MV-4-11 (cell line): ENCODE measurements around the gene DAND5.
"Not testable (repeated sequence)": the region's sequence is repeated elsewhere in the genome, so short reads cannot be mapped to it uniquely, and the experiment has no call there.

Source experiments
- DNase-seq: peaks from one replicate; lab custom pipeline; 2025; lab: John Stamatoyannopoulos, UW

Gene DAND5

DNA sequence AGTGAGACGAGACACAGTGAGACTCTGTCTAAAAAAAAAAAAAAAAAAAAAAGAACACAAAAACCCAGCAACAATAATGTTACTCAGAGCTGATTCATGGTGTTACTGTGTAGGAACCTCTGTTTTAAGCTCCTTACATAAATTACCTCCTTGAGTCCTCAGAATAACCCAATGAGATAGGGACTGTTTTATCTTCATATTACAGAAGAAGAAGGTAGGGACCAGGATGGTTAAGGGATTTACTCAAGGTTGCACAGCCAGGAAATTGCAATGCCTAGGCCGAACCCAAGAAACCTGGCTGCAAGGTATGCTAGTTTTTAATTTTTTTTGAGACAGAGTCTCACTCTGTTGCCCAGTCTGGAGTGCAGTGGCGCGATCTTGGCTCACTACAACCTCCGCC lies 1.5 kb upstream of the DAND5 start:
- DNase-seq: no peak

- DNase-seq: no peak
These were observed 869 bp downstream of the DAND5 start for GRCh38 chr19:12970070-12970820.

DNA sequence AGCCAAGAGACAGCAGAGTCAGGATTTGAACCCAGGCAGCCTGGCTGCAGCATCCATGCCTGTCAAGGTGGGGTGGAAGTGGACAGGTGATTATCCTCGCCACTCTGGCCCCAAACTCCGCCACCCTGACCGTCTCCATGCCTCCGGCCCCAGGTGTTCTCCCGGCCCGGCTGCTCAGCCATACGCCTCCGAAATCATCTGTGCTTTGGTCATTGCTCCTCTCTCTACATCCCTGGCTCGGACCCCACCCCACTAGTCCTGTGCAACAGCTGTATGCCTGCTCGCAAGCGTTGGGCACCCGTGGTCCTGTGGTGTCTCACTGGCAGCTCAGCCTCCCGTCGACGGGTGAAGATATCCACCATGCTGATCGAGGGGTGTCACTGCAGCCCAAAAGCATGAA lies 3.9 kb downstream of the DAND5 start:
- no peak for DNase-seq

GRCh38 chr19:12974301-12975220 lies 5.2 kb downstream of the DAND5 start:
- DNase-seq: peak; percentile 14

DNA sequence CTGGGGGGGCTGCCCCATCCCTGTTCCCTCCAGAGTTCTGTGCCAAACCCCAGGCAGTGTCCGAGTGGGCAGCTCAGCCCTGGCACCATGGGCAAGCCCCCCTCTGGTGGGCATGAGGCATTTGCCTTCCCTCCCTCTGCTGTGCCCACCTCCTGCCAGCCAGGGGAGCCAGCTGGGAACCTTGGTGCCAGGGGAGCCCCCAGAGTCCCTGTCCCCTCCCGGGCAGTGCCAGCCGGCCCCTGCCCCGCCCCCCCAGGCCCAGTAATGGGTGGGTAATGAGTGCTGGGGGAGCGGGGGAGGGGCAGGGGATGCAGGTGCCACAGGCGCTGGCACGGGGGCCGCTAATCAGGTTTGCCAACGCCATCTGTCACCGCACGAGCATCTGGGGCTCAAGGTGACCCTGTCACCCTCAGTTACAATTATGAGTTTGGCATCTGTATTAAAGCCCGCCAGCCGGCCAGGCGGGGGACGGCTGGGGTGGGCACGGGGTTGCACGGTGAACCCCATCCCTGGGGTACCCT lies 5.9 kb downstream of the DAND5 start:
- no peak for DNase-seq

DNA sequence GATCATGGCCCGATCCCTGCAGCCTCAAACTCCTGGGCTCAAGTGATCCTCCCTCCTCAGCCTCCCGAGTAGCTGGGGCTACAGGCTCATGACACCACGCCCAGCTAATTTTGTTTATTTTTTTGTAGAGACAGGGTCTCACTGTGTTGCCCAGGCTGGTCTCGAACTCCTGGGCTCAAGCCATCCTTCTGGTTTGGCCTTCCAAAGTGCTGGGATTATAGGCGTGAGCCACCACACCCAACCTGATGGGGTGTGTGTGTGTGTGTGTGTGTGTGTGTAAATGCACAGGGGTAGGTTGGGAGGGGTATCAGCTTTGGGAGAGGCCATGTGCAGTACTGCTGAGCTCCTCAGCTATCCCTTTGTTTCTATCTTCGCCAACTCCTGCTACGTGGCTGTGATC lies 6.7 kb downstream of the DAND5 start:
- not testable (repeated sequence) for DNase-seq

- DNase-seq: no peak
These were observed 10.6 kb downstream of the DAND5 start for GRCh38 chr19:12979974-12980373.

DNA sequence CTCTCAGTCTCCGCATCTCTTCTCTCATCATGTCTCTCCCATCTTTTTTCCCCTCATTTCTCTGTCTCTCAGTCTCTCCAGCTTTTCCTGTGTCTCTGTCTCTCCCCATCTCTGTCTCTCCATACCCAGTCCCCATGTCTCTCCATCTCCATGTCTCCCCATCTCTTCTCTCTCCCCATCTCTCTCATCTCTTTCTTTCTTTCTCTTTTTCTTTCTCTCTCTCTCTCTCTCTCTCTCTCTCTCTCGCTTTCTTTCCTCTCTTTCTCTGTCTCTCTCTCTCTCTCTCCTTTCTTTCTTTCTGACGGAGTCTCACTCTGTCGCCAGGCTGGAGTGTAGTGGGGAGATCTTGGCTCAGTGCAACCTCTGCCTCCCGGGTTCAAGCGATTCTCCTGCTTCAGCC lies 13.3 kb downstream of the DAND5 start:
- DNase-seq: no peak

DNA sequence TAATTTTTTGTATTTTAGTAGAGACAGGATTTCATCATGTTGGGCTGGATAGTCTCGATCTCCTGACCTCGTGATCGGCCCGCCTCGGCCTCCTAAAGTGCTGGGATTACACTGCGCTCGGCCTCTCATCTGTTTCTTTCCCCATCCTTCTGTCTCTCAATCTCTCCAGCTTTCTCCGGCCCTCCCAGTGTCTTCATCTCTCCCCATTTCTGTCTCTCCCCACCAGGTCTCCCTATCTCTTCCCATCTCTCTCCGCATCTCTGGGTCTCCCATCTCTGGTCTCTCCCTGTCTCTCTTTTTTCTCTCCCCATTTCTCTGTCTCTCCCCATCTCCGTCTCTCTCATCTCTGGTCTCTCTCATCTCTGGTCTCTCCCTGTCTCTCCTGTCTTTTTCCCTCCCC lies 13.7 kb downstream of the DAND5 start:
- no peak for DNase-seq

- peak; percentile 65 for DNase-seq
These were observed 14.3 kb downstream of the DAND5 start for GRCh38 chr19:12983542-12984142.

GRCh38 chr19:12984143-12984627 lies 14.8 kb downstream of the DAND5 start:
- no peak for DNase-seq

DNA sequence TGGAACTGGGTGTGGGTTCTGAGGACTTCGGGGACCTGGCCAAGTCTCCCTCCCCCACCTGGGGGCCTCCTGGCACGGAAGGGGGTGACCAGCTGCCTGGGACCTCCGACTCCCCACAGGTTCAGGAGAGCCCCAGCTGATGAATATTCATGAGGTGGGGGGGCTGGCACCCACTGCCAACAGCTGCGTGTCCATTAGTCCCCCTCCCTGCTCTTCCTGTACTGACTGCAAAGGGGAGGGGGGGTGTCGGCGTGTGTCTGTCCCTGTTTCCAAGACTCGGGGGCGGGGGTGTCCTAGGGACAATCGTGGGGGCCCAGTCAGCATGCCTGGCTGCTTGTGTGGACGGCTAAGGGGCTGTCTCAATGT lies 15.3 kb downstream of the DAND5 start:
- DNase-seq: no peak

- DNase-seq: peak; percentile 80
These were observed 15.8 kb downstream of the DAND5 start for GRCh38 chr19:12985049-12985776.

DNA sequence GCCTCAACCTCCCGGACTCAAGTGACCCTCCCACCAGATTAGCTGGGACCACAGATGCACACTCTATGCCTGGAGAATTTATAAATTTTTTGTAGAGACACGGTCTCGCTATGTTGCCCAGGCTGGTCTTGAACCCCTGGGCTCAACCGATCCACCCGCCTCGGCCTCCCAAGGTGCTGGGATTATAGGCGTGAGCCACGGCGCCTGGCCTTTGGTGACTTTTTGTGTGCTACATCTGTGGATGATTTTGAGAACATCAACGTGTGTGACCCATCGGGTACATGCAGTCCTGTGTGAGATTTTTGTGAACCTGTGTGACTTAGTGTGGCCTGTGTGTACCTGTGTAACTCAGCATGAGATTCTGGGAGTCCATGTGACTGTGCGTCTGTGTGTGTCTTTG lies 17.4 kb downstream of the DAND5 start:
- no peak for DNase-seq

DNA sequence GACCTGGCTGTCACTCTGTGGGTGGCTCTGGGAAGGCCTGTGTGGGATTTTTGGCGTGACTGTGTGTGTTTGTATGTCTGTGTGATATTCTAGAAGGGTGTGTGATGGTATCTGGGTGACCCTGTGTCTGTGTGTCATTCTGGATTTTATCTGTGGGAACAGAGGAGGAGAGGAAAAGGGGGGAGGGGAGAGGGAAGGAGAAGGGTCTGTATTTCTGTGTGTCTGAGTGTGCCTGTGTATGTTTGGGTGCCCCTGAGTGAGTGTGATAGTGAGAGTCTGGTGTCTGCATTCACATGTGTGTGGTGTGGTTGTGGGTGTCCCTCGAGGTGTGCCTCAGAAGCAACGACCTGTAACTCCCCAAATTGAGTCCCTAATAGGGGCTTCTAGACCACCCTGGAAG lies 17.8 kb downstream of the DAND5 start:
- no peak for DNase-seq

GRCh38 chr19:12987781-12988180 lies 18.4 kb downstream of the DAND5 start:
- no peak for DNase-seq

DNA sequence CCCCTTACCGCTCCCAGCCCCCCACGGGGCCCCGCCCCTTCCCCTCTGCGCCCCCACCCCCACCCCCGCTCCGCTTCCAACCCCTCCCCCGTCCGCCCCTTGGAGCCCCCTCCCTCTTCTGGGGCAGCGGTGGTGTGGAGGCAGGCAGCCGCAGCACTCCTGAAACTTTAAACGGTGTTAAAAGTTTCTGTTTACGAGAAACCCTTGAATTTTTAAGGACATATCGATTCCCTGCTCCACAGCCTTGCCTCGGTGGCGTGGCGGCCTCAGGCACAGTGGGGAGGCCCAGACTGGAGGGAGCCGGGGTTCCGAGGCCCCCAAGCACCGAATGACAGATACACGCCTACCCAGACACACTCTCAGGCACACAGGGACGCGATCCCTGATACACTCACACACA lies 21.1 kb downstream of the DAND5 start:
- no peak for DNase-seq

DNA sequence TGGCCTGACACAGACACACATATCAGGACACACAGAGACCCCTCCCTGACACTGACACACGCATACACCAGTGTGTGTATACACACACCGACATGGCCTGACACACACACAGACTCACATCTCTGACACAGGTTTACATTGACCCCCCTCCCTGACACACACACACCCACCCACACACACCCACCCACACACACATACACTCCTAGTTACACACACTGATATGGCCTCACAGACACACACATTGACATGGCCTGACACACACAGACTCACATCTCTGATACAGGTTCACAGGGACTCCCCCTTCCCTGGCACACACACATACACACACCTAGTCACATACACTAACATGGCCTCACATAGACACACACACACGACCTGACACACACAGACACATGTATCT lies 21.5 kb downstream of the DAND5 start:
- no peak for DNase-seq

GRCh38 chr19:12991296-12991695 lies 21.9 kb downstream of the DAND5 start:
- no peak for DNase-seq

DNA sequence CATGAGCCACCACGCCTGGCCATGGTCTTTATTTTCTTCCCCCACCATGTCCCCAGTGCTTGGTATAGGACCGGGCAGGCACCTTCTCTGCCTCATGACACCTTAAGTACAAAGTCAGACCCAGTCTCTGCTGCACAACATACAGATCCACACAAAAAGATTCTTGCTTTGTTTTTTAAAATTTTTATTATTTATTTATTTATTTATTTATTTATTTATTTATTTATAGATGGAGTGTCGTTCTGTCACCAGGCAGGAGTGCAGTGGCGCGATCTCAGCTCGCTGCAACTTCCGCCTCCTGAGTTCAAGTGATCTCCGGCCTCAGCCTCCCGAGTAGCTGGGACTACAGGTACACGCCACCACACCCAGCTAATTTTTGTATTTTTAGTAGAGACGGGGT lies 23.4 kb downstream of the DAND5 start:
- DNase-seq: no peak

- no peak for DNase-seq
These were observed 24.2 kb downstream of the DAND5 start for GRCh38 chr19:12993562-12993961.
